ENCODE data around the gene MNS1.
"Not testable (repeated sequence)": the region's sequence is repeated elsewhere in the genome, so short reads cannot be mapped to it uniquely, and the experiment has no call there.

The MNS1 gene, protein sequence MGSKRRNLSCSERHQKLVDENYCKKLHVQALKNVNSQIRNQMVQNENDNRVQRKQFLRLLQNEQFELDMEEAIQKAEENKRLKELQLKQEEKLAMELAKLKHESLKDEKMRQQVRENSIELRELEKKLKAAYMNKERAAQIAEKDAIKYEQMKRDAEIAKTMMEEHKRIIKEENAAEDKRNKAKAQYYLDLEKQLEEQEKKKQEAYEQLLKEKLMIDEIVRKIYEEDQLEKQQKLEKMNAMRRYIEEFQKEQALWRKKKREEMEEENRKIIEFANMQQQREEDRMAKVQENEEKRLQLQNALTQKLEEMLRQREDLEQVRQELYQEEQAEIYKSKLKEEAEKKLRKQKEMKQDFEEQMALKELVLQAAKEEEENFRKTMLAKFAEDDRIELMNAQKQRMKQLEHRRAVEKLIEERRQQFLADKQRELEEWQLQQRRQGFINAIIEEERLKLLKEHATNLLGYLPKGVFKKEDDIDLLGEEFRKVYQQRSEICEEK

DNA sequence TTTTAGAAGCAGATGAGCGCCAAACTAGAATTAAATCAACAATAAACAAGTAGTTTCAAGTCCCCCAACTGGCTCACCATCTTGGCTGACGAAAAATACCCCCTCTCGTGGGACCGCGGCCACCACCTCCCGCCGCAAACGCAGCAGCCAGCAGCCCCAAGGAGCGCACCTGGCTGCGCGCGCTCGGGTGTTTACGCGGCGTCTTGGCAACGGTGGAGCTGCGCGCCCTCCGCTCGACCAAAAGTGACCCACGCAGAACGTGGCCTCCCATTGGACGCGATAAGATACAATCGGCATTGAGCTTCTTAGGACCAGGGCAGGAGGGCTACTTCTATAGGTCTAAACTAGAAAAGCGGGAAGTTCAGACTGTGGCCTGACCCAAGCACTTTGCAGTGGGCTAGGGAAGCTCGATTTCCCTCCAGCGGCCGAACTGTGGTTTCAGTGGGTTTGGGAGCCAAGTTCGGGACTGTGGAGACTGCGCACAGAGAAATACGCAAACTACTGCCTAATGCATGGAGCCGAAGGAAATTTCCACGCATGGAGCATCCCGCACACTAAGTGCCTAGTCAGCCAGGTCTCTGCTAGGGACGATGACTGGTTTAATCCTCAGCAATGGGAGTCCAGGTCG is at the start of gene MNS1:
Gene MNS1 (minus strand): TSS at position 245 of the 628 bp plus-strand sequence. CDS start 165 bp downstream, at position 80.
- DNase-seq, result peak; percentile 51

DNA sequence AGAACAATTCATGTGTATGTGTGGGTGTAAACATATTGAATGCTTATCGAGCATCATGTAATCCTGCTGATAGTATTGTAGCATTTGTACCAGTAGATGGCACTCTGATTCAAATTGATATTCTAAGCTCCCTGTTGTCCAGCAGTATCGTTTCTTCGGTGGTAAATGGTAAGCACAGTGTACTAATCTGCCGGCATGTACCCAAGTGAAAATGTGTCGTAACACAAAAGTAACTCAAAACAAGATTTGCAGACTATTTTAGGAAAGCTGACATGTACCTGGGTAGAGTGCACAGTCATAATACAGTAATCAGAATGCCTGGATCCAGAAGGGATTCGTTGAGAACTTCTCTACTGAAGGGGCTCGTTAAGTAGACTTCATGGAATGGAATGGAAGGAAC is 31.7 kb upstream of the MNS1 start:
- peak; percentile 17 for DNase-seq

DNA sequence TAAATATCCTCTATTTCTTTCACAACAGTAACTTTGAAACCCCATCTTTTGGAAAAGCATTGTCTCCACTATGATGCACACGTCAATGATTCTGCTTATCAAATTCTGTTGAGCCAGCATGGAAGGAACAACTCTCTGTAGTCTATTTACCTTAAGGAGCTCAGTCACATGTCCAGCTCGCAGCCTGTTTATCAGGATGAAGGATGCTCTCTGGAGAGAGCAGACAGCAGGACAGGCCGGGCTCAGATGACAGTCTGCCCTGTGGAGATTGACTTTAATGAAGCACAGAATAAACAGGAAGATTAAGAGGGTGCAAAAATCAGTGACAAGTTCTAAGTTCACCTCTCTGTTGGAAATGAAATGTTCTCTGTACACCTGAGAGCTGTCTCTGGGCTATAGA is 30.6 kb upstream of the MNS1 start:
- DNase-seq, result no peak

DNA sequence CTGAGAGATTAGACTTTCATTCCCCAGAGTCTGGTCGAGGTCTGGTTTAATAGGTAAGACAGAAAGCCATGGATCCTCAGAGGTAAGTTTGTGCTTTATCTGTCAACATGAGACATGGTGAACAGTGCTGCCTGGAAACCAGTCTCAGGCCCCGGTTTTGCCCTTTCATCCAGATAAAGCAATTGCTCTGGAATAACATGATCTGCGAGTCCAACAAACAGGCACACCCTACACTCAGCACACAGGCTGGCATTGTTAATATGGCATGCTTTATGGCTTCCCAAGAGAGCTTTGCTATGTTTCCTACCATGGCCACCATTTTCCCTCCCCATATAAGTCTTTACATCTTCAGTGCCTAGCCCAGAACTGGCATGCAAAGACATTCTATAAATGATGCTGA is 30.1 kb upstream of the MNS1 start:
- no peak for DNase-seq

DNA sequence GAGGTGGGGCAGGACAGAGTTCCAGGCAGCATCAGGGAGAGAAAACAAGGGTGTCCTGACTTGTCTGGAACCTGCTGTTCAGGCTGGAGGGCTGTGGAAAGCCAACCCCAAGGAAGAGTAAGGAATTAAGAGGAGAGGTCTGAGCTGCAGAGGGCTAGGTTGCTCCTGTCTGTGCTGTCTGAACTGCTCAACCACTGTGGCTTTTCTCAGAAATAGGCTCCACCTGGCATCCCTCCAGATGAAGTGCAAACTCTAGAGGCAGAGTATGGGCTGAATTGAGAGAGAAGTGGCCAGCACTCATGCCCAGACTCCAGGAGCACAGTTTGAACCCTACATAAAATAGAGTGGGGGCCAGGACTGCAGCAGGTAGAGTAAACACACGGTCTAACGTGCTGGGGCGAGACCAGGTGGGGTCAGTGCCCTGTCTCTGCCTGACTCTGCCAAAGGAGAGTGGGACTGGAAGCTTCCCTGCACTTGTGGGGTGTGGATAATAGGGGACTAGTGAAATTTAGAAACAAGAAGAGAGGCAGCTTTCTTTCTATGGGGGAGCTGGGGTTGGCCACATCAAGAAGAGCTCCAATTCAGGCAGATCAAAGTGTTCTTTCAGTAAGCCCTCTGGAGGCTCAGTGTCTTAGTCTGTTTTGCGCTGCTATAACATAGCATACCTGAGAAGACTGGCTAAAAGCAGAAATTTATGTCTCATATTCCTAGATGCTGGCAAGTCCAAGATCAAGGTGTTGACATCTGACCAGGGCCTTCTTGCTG is 28.0 kb upstream of the MNS1 start:
- no peak for DNase-seq

DNA sequence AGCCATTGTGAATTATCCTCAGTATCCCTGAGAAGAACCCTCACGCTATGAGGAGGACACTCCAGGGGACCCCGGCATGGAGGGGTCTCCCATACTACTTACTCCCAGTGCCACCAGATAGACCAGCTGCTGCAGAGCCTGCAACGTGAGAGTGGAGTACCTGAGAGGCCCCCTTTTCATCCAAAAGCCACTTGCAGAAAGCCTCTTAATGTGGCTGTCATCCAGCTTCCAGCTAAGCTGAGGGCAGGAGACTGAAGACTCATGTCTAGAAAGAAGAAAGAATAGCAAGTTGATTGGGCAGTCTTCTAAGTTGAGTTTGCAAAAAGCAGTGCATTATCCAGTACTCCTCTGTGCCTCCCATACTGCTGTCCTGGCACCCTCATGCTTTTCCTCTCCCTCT is 27.3 kb upstream of the MNS1 start:
- DNase-seq, result no peak

DNA sequence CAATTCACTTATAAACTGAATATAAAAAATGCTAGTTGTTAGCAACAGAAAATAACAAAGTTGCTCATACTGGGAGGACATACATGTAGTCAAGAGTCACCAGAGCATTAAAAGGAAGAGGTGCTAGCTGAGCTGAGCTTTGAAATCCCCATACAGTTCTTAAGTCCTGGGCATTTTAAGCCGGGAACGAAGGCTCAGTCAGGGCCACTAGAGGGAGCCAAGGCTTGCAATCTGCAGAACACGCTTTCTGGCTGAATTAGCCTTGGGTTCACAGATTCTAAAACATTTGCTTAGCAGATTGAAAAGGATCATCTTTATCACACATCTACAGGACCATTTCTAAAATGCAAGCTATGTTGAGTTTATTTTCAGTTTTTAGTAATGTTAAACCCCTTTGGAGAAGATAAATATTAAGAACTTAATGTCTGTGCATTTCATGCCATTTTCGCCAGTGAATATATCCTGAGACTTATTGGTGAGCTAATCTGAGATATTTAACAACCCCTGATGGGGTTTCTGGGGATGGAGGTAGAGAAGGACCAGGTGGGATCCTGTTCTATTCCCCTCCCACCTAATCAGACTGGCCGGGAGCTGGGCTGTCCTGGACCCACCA is 26.3 kb upstream of the MNS1 start:
- DNase-seq, result peak; percentile 31

DNA sequence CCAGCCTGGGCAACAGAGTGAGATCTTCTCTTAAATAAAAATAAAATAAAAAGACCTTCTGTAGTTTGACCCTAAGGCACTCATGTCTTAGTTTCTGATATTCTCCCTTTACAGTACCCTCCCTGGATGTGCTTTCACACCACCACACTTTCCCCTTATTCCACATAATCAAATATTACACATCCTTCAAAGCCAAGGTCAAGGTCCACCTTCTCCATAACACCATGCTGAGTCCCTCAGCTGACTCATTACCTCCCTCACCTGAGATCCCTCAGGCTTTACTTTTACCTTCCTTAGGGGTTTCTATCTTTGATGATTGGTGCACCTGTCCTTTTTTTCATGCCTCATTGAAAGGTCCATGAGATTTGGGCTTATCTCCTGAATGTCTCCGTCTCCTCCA is 25.5 kb upstream of the MNS1 start:
- no peak for DNase-seq

DNA sequence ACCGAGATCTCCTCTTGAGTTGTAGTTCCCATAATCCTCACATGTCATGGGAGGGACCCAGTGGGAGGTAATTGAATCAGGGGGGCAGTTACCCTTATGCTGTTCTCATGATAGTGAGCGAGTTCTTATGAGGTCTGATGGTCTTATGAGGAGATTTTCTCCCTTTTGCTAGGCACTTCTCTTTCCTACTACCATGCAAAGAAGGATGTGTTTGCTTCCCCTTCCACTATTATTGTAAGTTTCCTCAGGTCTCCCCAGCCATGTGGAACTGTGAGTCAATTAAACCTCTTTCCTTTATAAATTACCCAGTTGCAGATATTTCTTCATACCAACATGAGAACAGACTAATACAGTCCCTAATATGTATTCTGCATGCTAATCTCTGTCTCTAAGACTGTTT is 21.3 kb upstream of the MNS1 start:
- DNase-seq, result not testable (repeated sequence)

DNA sequence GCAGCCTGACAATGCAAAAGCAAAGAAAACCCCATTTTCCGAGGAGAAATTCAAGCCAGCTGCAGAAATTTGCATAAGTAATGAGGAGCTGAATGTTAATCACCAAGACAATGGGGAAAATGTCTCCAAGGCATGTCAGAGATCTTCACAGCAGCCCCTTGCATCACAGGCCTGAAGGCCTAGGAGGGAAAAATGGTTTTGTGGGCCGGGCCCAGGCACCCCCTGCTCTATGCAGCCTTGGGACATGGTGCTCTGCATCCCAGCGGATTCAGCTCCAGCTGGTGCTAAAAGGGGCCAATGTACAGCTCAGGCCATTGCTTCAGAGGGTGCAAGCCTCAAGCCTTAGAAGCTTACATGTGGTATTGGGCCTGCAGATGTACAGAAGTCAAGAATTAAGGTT is 20.5 kb upstream of the MNS1 start:
- not testable (repeated sequence) for DNase-seq

DNA sequence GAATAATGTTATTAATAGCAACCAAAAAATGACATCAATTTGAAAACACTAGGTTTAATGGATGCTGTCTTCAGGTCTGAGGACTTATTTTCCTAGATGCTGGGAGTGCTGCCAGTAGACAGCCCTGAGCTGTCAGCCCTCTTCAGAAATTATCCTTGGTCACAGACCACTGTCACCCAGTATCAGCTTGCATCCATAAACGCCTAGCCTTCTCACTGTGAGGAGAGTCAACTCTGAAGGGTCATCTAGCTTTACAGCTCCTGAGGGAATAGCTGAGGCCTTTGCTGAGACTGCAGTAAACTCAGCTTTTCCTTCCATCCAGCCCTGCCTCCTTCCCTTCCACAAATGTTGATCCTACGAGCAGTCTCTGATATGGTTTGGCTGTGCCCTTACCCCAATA is 19.4 kb upstream of the MNS1 start:
- no peak for DNase-seq

DNA sequence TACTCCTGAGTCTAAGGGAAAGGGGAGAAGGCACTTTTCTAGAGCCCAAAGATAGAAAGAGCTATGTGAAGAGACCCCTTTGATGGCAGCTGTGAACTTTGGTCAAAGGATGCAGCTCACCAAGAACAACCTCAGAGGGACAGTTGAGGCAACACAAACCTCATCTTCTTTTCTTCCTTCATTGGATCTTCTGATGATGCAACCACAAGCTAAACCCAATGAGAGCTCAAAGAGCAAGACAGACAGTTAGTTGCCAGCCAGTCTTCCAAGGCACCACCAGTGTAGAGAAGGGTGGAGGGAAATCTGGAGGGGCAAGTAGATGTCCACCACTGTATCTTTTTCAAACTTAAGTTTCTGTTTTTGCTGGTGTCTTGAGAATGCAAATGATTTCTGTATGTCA is 10.4 kb upstream of the MNS1 start:
- no peak for DNase-seq

DNA sequence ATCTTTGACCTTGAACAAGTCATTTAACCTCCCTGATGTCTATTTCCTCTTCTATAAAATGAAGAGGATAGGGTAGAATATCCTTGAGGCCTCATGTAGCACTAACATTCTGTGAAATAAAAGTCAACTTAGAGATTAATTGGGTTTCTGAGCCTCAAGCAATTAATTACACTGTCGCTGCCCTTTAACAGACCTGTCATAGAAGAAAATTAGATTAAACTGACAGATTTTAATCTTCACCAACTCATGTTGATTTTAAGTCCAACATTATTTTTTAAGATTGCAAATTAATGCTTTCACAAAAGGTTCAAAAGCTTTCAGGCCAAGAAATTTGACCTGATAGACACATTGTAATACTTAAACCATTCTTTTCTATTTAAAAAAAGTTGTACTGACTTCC is 8.1 kb upstream of the MNS1 start:
- DNase-seq, result no peak

DNA sequence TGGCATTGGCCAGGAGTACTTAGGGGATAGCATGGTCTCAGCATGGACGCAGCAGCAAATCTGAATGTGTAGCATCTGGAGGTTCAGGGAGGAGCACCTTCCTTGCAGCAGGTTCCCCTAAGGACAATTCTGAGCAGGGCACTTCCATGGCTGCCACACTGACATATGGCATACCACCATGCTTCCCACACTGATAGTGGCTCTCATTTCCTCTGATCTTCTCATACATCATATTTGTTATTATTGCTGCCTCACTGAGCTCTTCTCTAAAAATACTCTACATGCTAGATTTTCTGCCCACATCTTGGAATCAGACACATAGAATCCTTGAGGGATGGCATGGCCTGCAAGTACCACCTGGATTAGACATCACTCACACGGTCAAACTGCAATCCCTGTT is 7.3 kb upstream of the MNS1 start:
- DNase-seq, result no peak

DNA sequence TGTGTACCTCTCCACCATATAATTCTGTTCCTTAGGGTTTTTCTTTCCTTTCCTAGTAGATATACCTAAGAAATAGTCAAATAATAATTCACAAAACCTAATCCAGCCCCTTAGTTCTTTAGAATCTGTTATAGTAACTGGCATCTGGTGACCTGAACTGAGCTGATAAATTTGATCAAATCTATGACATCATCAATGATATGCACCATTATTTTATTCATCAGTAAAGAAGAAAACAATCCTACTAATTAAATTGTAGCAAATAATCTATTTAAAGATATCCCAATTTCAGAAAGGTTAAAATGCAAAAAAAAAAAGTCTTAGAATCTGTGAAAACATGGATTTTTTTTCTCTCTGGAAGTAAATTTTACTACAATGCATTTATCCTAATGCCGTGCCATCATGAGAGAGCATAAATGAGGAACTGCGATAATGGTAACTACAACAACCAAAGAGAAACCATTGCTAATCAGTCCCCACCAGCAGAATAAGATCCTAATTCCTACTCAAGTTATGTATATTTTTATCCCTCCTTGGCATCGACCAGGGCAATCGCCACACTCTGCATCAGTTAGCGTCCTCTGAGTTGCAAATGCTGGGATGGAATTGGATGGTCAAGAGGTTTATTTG is 6.6 kb upstream of the MNS1 start:
- no peak for DNase-seq

DNA sequence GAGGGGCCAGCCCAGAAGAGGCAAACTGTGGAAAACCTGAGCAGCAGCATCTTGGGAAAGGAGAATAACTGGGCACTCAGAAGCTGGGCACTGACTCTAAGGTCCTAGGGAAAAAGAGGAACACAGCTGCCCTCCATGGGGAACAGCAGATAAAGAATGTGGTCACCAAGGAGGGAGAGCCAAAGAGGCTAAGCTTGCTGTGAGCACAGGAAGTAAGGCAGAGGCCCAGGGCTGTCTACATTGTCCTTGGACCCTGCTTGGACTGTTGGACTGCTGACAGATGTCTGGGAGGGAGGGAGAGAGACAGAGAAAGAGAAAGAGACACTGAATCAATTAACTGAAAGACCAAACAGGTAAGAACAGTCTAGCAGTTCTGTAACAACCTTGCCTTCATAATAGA is 4.5 kb upstream of the MNS1 start:
- no peak for DNase-seq

DNA sequence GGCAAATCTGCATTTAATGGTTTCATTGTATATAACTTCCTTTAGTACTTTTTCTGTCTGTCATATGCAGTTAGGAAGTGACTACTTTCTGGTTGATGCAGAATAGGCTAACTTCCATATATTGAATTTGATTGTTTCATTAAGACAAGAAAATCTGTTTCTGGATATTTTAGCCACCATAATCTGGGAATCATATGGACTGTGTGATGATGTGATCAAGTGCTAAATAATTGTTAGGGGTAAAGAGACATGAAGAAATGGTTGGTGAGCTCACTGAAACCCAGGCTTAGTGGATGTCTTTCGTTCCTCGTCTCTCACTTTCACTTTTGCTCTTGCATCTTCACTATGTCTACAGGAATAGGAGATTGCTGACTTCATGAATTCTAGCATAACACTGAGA is 3.5 kb upstream of the MNS1 start:
- DNase-seq, result no peak

DNA sequence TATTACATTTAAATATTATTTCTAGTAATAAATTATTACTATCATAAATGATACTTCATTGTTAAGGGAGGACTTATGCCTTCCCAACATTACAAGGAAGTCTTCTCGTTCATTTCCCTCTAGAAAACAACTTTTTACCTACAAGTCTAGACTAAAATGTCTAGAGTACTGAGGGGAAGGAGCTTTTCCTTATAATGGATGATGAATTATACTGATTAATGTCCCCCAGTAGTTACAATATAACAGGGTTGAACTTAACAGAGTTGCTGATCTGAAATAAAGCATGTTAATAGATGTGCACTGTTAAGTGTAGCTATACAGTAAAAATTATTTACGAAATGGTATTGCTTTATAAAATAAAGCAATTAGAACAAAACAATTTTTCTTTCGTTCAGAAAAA is 2.7 kb upstream of the MNS1 start:
- no peak for DNase-seq

DNA sequence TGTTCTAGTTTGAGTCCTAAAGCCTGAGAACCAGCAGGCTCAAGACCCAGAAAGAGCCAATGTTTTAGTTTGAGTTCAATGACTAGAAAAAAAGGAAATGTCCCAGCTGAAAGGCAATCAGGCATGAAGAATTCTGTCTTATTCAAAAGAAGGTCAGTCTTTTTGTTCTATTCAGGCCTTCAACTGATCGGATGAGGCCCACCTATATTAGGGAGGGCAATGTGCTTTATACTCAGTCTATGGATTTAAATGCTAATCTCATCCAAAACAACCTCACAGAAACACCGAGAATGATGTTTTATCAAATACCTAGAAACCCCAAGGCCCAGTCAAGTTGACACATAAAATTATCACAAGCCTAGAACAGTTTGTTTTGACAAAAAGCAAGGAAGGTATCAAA is 4.0 kb downstream of the MNS1 start:
- no peak for DNase-seq

DNA sequence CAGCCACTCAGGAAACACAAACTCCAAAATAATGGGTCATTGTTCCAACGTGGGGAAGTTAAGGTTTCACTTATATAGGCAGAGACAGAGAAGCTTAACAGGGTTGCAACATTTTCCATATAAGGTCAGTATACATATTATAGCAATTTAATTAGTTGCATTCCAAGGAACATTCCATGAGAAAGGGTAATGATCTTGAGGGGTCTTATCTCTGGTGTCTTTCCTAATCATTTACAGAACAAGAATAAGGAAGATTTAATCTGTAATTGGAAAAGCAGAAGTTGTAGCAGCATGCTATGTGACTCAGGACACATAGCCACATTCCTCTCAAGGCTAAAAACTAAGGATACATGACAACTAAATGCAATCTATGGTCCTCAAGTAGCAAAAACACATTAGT is 4.9 kb downstream of the MNS1 start:
- DNase-seq, result no peak

DNA sequence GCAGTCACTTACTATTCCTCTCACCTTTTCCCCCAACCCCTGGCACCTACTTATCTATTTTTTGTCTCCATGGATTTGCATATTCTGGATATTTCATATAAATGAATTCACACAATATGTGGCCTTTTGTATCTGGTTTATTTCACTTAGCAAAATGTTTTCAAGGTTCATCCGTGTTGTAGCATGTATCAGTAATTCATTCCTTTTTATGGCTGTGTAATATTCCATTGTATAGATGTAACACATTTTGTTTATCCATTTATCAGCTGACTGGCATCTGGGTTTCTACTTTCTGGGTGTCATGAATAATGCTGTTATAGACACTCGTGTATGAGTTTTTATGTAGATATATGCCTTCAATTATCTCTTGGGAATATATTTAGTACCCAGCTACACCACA is 5.8 kb downstream of the MNS1 start:
- DNase-seq, result no peak

DNA sequence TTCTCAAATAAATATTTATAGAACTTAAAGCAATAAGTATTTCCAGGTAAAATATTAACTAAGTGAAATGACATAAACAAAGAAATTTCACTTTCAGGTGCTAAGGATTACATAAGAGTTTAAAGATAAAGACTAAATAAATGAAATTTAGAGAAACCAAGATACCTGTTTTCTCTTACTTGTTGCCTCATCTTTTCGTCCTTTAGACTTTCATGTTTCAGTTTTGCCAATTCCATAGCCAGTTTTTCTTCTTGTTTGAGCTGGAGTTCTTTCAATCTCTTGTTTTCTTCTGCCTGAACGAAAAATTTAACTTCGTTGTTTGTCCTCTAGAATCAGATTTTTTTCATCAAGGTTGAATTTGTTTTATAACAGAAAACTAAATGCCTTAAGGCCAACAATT is 8.7 kb downstream of the MNS1 start:
- DNase-seq, result no peak

DNA sequence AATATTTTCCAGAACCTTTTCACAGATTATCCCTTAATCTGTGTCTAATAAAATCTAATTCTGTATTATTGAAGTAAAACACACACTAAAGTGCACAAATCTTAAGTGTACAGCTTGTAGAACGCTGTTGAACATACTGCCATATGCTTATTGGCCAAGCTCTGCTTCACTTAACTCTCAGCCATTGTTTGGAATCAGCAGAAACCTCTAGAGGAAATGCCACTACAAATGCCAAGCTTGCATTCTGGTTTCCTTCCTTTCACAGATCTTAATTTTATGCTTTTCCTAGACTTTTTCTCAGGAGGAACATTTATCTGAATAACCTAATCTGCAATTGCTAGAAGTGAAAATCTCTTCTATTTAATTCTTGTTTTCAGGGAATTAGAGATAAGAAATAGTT is 10.1 kb downstream of the MNS1 start:
- DNase-seq, result no peak

All from 8988T (cell line).